ENCODE measurements around the gene RPA1.
"Not testable (repeated sequence)": the region's sequence is repeated elsewhere in the genome, so short reads cannot be mapped to it uniquely, and the experiment has no call there.

Gene RPA1

GRCh38 chr17:1839516-1839915 is 9.7 kb downstream of the RPA1 start:
- DNase-seq (ENCODE audit: low spot score), result no peak
- Histone ChIP-seq H3K27ac (no peak overlapping the region), H3K4me3 (no peak overlapping the region)
- TF ChIP-seq, protein P1, sequence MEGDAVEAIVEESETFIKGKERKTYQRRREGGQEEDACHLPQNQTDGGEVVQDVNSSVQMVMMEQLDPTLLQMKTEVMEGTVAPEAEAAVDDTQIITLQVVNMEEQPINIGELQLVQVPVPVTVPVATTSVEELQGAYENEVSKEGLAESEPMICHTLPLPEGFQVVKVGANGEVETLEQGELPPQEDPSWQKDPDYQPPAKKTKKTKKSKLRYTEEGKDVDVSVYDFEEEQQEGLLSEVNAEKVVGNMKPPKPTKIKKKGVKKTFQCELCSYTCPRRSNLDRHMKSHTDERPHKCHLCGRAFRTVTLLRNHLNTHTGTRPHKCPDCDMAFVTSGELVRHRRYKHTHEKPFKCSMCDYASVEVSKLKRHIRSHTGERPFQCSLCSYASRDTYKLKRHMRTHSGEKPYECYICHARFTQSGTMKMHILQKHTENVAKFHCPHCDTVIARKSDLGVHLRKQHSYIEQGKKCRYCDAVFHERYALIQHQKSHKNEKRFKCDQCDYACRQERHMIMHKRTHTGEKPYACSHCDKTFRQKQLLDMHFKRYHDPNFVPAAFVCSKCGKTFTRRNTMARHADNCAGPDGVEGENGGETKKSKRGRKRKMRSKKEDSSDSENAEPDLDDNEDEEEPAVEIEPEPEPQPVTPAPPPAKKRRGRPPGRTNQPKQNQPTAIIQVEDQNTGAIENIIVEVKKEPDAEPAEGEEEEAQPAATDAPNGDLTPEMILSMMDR (IDR thresholded peaks at IDR 0.05), result no peak

GRCh38 chr17:1843947-1844346 is 14.1 kb downstream of the RPA1 start:
- Histone ChIP-seq H3K27ac (no peak overlapping the region), H3K4me3 (no peak overlapping the region)
- TF ChIP-seq, protein P1 (IDR thresholded peaks at IDR 0.05), result no peak
- no peak for DNase-seq (ENCODE audit: low spot score)

DNA sequence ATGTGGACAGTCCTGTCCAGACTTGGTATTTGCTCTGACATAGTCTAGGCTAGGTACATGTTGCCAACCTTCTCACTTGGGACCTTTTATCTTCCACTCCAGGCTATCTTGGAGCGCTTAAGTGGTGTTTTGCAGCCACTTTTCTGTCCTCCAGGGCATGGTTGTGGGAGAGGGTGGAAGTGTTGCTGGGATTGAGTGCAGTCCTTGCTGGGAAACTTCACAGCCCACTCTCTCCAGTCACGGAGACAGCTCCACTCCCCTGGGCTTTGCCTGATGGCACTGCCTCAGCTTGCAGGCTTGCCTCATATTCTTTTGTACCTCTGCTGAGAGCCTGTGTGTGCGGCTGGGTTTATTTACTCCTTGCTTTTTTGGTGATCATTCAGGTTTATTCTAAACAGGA is 17.4 kb downstream of the RPA1 start:
- DNase-seq (ENCODE audit: low spot score), result no peak
- Histone ChIP-seq H3K4me3 (no peak overlapping the region), H3K27ac (no peak overlapping the region)
- TF ChIP-seq, protein P1 (IDR thresholded peaks at IDR 0.05), result no peak

DNA sequence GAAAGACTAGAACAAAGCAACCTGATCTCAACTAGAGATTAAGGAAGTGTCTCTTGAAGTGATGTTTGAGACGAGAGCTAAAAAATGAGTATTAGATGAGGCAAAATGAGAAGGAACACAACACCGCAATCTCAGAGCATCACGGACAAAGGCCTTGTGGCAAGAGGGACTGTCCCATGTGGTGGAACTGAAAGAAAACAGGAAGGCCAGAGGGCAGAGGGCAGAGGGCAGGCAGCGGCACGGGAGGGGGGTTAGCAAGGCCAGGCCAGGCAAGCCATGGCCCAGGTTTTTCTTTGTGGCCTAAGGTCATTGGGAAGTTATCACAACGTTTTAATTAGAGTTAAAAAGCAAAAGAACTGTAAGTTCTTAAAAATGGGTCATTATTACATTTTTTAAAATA is 22.5 kb downstream of the RPA1 start:
- DNase-seq (ENCODE audit: low spot score), result no peak
- Histone ChIP-seq H3K4me3 (no peak overlapping the region), H3K27ac (no peak overlapping the region)
- TF ChIP-seq, protein P1 (IDR thresholded peaks at IDR 0.05), result no peak

GRCh38 chr17:1853698-1854097 is 23.9 kb downstream of the RPA1 start:
- H3K4me3 ChIP-seq, result no peak overlapping the region
- TF ChIP-seq, protein P1 (IDR thresholded peaks at IDR 0.05), result no peak
- no peak overlapping the region for H3K27ac ChIP-seq
- no peak for DNase-seq (ENCODE audit: low spot score)

GRCh38 chr17:1856462-1856861 is 26.7 kb downstream of the RPA1 start:
- H3K4me3 ChIP-seq; H3K27ac ChIP-seq; DNase-seq (ENCODE audit: low spot score): not testable (repeated sequence)

DNA sequence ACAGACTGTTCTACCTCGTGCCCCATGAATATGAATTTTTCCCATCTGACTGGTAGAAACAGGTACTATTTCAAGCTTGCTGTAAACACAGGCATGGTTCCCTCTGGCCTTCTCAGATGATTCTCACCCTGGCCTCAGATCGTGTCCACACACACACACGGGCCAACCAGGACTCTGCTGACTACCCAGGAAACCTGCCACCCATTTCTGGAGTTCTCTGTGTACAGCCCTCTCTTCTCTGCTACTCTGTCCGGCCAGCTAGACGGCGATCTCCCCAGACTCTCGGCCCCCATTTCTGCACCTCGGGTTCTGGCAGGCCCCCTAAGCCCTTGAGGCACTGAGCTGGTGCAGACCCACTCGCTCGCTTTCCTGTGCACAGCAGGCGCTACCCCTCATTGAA is 31.2 kb downstream of the RPA1 start:
- DNase-seq (ENCODE audit: low spot score), result no peak
- TF ChIP-seq, protein P1 (IDR thresholded peaks at IDR 0.05), result no peak
- Histone ChIP-seq H3K27ac (peak overlapping the region in 1 of 2 donors; percentile 25), H3K4me3 (no peak overlapping the region)
